ENCODE data around the gene HLA-DRB5. TPM values are rescaled to one million over a fixed set of nuclear protein-coding genes. Genes with fewer than 3 reads are reported as not detected.

Gene HLA-DRB5
- polyA plus RNA-seq, 1 donor (not counting 4 experiments of a cell fraction or from before 2014, with no cell fraction given), result not detected

GRCh38 chr6:32491700-32492099 lies 38.4 kb downstream of the HLA-DRB5 start:
- no peak for FAIRE-seq
- Histone ChIP-seq H3K79me2 (ENCODE audit: control insufficient read depth, insufficient read depth, low read length) (no peaks in the 10 kb centered on the region), H3K9ac (ENCODE audit: control insufficient read depth, extremely low read depth, insufficient read depth, low read length) (no peak overlapping the region), H3K9me3 (ENCODE audit: control insufficient read depth, low read depth, low read length) (no peaks in the 10 kb centered on the region), H3K4me1 (ENCODE audit: control insufficient read depth, extremely low read depth, insufficient read depth, low read length) (no peaks in the 10 kb centered on the region), H2AFZ (ENCODE audit: control insufficient read depth, low read length) (no peak overlapping the region), H3K36me3 (ENCODE audit: control insufficient read depth in 2 of 2, extremely low read depth in 1 of 2, insufficient read depth in 2 of 2, low read length in 2 of 2) (no peaks in the 10 kb centered on the region), H3K27ac (ENCODE audit: control insufficient read depth, insufficient read depth, low read length) (no peak overlapping the region), H3K27me3 (ENCODE audit: control insufficient read depth, extremely low read depth, insufficient read depth, low read length) (no peaks in the 10 kb centered on the region), H4K20me1 (ENCODE audit: control insufficient read depth, extremely low read depth, insufficient read depth, low read length) (no peaks in the 10 kb centered on the region), H3K4me3 (ENCODE audit: control insufficient read depth in 2 of 3, extremely low read depth in 1 of 3, insufficient read depth in 2 of 3, low read depth in 1 of 3, low read length in 3 of 3) (no peak overlapping the region), H3K9me1 (ENCODE audit: control insufficient read depth, extremely low read depth, insufficient read depth, low read length) (no peaks in the 10 kb centered on the region), H3K4me2 (ENCODE audit: control insufficient read depth, extremely low read depth, insufficient read depth, low read depth, low read length) (no peak overlapping the region)
- no peak for DNase-seq (ENCODE audit: low read depth, low spot score)
- dilution Hi-C loops (cut with MboI; ENCODE audit: extremely low pct_ligation_motif_present, low sequenced_read_pairs), result no loop called here
- no peak for TF ChIP-seq EZH2 (IDR thresholded peaks at IDR 0.05; ENCODE audit: low read length)
- TF ChIP-seq CTCF (optimal IDR thresholded peaks at IDR 0.05 in 1 of 3, IDR thresholded peaks at IDR 0.05 in 1 of 3, conservative IDR thresholded peaks at IDR 0.05 in 1 of 3; ENCODE audit: extremely low read depth in 1 of 3, insufficient read depth in 2 of 3, low read length in 3 of 3), result no peak

- Histone ChIP-seq H3K79me2 (ENCODE audit: control insufficient read depth, insufficient read depth, low read length) (no peaks in the 10 kb centered on the region), H3K36me3 (ENCODE audit: control insufficient read depth in 2 of 2, extremely low read depth in 1 of 2, insufficient read depth in 2 of 2, low read length in 2 of 2) (no peaks in the 10 kb centered on the region), H3K27ac (ENCODE audit: control insufficient read depth, insufficient read depth, low read length) (no peak overlapping the region), H3K9ac (ENCODE audit: control insufficient read depth, extremely low read depth, insufficient read depth, low read length) (no peak overlapping the region), H2AFZ (ENCODE audit: control insufficient read depth, low read length) (no peak overlapping the region), H3K9me3 (ENCODE audit: control insufficient read depth, low read depth, low read length) (no peaks in the 10 kb centered on the region), H3K4me3 (ENCODE audit: control insufficient read depth in 2 of 3, extremely low read depth in 1 of 3, insufficient read depth in 2 of 3, low read depth in 1 of 3, low read length in 3 of 3) (no peak overlapping the region), H3K4me2 (ENCODE audit: control insufficient read depth, extremely low read depth, insufficient read depth, low read depth, low read length) (no peak overlapping the region), H3K27me3 (ENCODE audit: control insufficient read depth, extremely low read depth, insufficient read depth, low read length) (no peaks in the 10 kb centered on the region), H3K9me1 (ENCODE audit: control insufficient read depth, extremely low read depth, insufficient read depth, low read length) (no peaks in the 10 kb centered on the region), H3K4me1 (ENCODE audit: control insufficient read depth, extremely low read depth, insufficient read depth, low read length) (peaks cover 2% of the 10 kb centered on the region), H4K20me1 (ENCODE audit: control insufficient read depth, extremely low read depth, insufficient read depth, low read length) (no peaks in the 10 kb centered on the region)
- dilution Hi-C loops (cut with MboI; ENCODE audit: extremely low pct_ligation_motif_present, low sequenced_read_pairs), result no loop called here
- no peak for TF ChIP-seq EZH2 (IDR thresholded peaks at IDR 0.05; ENCODE audit: low read length)
- no peak for TF ChIP-seq CTCF (optimal IDR thresholded peaks at IDR 0.05 in 1 of 3, IDR thresholded peaks at IDR 0.05 in 1 of 3, conservative IDR thresholded peaks at IDR 0.05 in 1 of 3; ENCODE audit: extremely low read depth in 1 of 3, insufficient read depth in 2 of 3, low read length in 3 of 3)
- no peak for FAIRE-seq
- DNase-seq (ENCODE audit: low read depth, low spot score), result no peak
These were observed 42.0 kb downstream of the HLA-DRB5 start for GRCh38 chr6:32488083-32488482.
